ENCODE data around the gene COP1. TPM values are rescaled to one million over a fixed set of nuclear protein-coding genes. Genes with fewer than 3 reads are reported as not detected.
A peak's percentile ranks its signal among the peaks of the same experiment; 100 is the strongest.
"Not testable (repeated sequence)": the region's sequence is repeated elsewhere in the genome, so short reads cannot be mapped to it uniquely, and the experiment has no call there.

The COP1 gene
- total RNA-seq, 2 donors from 2014 or later: 58.1 to 60.7 TPM

- intact Hi-C loops (cut with DNase I, micrococcal nuclease); DNase-seq; ATAC-seq: not testable (repeated sequence)
These were observed 214.3 kb downstream of the COP1 start for GRCh38 chr1:175992825-175993224.

DNA sequence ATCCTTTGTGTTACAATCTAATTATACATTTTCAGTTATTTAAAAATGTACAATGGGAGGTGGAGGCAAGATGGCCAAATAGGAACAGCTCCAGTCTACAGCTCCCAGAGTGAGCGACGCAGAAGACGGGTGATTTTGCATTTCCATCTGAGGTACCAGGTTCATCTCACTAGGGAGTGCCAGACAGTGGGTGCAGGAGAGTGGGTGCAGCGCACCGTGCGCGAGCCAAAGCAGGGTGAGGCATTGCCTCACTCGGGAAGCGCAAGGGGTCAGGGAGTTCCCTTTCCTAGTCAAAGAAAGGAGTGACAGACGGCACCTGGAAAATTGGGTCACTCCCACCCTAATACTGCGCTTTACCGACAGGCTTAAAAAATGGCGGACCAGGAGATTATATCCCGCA, 214.9 kb downstream of the COP1 start:
- DNase-seq; ATAC-seq; intact Hi-C loops (cut with DNase I, micrococcal nuclease): not testable (repeated sequence)

DNA sequence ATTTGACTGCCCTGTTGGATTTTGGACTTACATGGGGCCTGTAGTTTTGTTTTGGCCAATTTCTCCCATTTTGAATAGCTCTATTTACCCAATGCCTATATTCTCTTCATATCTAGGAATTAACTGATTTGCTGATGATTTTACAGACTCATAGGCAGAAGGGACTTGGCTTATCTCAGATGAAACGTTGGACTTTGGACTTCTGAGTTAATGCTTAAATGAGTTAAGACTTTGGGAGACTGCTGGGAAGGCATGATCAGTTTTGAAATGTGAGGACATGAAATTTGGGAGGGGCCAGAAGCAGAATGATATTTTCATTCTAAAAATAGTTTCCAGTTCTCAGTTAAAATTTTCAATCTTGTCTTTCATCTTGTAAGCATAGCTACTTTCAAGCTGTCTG, 222.3 kb downstream of the COP1 start:
- intact Hi-C loops (cut with DNase I, micrococcal nuclease): no loop called here
- DNase-seq (no peak), ATAC-seq (peak; percentile 85)

DNA sequence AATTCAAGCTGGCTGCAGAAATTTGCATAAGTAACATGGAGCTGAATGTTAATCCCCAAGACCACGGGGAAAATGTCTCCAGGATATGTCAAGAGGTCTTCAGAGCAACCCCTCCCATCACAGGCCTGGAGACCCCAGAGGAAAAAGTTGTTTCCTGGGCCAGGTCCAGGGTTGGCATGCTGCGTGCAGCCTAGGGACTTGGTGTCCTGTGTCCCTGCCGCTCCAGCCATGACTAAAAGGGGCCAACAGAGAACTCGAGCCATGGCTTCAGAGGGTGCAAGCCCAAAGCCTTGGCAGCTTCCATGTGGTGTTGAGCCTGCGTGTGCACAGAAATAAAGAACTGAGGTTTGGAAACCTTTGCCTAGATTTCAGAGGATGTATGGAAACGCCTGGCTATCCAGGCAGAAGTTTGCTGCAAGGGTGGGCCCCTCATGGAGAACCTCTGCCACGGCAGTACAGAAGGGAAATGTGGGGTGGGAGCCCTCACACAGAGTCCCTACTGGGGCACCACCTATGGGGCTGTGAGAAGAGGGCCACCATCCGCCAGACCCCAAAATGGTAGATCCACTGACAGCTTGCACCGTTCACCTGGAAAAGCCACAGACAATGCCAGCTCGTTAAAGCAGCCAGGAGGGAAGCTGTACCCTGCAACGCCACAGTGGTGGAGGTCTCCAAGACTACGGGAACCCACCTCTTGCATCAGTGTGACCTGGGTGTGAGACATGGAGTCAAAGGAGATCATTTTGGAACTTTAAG, 222.9 kb downstream of the COP1 start:
- intact Hi-C loops (cut with DNase I, micrococcal nuclease): no loop called here
- ATAC-seq (peak; percentile 29), DNase-seq (no peak)

DNA sequence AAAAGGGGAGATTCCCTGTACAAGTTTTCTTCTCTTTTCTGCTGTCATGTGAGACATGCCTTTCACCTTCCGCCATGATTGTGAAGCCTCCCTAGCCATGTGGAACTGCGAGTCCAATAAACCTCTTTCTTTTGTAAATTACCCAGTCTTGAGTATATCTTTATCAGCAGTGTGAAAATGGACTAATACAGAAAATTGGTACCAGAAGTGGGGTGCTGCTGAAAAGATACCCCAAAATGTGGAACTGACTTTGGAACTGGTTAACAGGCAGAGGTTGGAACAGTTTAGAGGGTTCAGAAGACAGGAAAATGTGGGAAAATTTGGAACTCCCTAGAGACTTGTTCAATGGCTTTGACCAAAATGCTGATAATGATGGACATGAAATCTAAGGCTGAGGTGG, 223.7 kb downstream of the COP1 start:
- intact Hi-C loops (cut with DNase I, micrococcal nuclease); ATAC-seq; DNase-seq: not testable (repeated sequence)

GRCh38 chr1:175981128-175981527, 226.0 kb downstream of the COP1 start:
- ATAC-seq: no peak
- DNase-seq: no peak
- intact Hi-C loops (cut with DNase I, micrococcal nuclease): no loop called here

DNA sequence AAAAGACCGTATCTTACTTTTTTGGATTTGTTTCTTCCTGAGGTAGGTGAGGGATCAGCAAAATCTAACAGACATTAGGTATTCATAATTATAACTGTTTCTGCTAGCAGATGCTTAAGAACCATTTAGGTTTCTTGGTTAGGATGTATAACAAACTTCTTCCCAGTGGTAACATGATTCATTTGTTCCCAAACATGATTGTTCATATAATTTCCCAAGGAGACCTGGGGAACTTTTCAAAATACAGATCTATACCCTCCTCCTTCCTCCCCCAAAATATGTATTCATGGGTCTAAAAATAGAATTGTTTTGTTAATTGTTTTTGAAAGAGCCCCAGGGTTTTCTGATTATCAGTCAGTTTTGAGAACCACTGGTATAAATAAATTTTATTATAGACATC, 228.2 kb downstream of the COP1 start:
- DNase-seq (no peak), ATAC-seq (no peak)
- intact Hi-C loops (cut with DNase I, micrococcal nuclease): no loop called here

GRCh38 chr1:175978476-175978875, 228.6 kb downstream of the COP1 start:
- DNase-seq (no peak), ATAC-seq (no peak)
- intact Hi-C loops (cut with DNase I, micrococcal nuclease): no loop called here

GRCh38 chr1:175976865-175977642, 230.0 kb downstream of the COP1 start:
- ATAC-seq (no peak), DNase-seq (no peak)
- intact Hi-C loops (cut with DNase I, micrococcal nuclease): no loop called here

- no peak for ATAC-seq
- no peak for DNase-seq
- intact Hi-C loops (cut with DNase I, micrococcal nuclease): no loop called here
These were observed 237.9 kb downstream of the COP1 start for GRCh38 chr1:175969231-175969630.

GRCh38 chr1:175968486-175969172, 238.5 kb downstream of the COP1 start:
- DNase-seq: no peak
- intact Hi-C loops (cut with DNase I, micrococcal nuclease): no loop called here
- ATAC-seq: no peak

- ATAC-seq: no peak
- no peak for DNase-seq
- intact Hi-C loops (cut with DNase I, micrococcal nuclease): no loop called here
These were observed 243.3 kb downstream of the COP1 start for GRCh38 chr1:175963740-175964139.

DNA sequence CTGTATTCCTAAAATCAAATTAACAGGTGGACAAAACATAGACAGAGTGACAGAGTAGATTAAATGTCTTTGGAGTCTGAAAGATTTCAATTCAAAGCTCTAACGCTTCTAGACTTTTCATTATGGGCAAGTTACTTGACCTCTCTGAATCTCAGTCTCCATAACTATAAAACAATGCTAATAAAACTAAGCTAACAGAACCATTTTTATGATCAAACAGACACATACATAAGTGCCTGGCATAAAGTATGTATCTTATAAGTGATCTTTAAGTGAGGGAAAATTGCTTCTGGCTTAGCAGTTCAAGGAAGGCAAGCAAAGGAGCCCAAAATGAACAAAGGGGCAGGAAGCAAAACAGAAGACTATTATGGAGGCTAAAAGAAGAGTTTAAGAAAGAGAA, 246.9 kb downstream of the COP1 start:
- intact Hi-C loops (cut with DNase I, micrococcal nuclease): no loop called here
- ATAC-seq (peak; percentile 92), DNase-seq (no peak)

GRCh38 chr1:175951627-175952026, 255.5 kb downstream of the COP1 start:
- ATAC-seq (no peak), DNase-seq (no peak)
- intact Hi-C loops (cut with DNase I, micrococcal nuclease): no loop called here

- no peak for DNase-seq
- intact Hi-C loops (cut with DNase I, micrococcal nuclease): no loop called here
- no peak for ATAC-seq
These were observed 259.3 kb downstream of the COP1 start for GRCh38 chr1:175947771-175948170.

- ATAC-seq: no peak
- intact Hi-C loops (cut with DNase I, micrococcal nuclease): no loop called here
- DNase-seq: no peak
These were observed 262.5 kb downstream of the COP1 start for GRCh38 chr1:175944591-175944990.

GRCh38 chr1:175941164-175941563, 265.9 kb downstream of the COP1 start:
- ATAC-seq: no peak
- intact Hi-C loops (cut with DNase I, micrococcal nuclease): no loop called here

GRCh38 chr1:175936736-175937135, 270.4 kb downstream of the COP1 start:
- DNase-seq (no peak), ATAC-seq (no peak)
- intact Hi-C loops (cut with DNase I, micrococcal nuclease): no loop called here

More at GRCh38 chr1:175941164-175941563, 265.9 kb downstream of the COP1 start:
- DNase-seq: no peak

DNA sequence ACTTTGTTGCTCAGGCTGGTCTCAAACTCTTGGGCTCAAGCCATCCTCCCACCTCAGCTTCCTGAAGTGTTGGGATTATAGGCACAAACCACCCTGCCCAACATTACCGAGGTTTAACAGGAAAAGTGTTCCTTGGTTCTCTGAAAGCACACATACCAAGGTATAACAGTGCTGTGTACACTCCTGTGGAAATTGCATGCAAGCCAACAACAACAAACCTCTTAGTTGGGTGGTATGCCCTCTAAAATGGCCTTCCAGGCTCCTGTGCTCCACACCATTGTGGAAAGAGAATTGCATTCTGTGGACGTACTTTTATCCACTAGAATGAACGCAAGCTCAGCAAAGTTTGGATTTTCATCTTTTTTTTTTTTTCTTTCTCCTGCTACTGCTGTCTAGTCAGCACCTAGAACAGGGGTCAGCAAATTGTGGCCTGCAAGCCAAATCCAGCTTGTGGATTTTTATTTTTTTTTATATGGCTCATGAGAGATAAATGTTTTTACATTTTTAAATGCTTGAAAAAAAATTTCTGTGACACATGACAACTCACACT, 271.4 kb downstream of the COP1 start:
- intact Hi-C loops (cut with DNase I, micrococcal nuclease): no loop called here
- ATAC-seq: no peak

More for the DNA sequence above, 271.4 kb downstream of the COP1 start:
- DNase-seq: no peak

All from left colon (tissue), 2 donors.